Testis (tissue), 3 donors: ENCODE data around the gene RNASEH2B. TPM values are rescaled to one million over a fixed set of nuclear protein-coding genes. Genes with fewer than 3 reads are reported as not detected.

Source experiments
- DNase-seq: peaks from one replicate; pipeline ENCODE4 v3.0.0-alpha.2; 2019
- H3K27ac ChIP-seq, 2 donors: fragments of 200-600 bp; sonication (generic); one replicate each; pipeline ENCODE4 v1.5.1; 2019
- H3K27me3 ChIP-seq: fragments of 200-600 bp; sonication (generic); one replicate; pipeline ENCODE4 v1.5.1; 2019
- H3K36me3 ChIP-seq: fragments of 200-600 bp; sonication (generic); one replicate; pipeline ENCODE4 v1.5.1; 2017; ENCODE audit warnings: low read depth; ENCODE audit errors: missing control alignments
- H3K4me1 ChIP-seq: fragments of 200-600 bp; sonication (generic); one replicate; pipeline ENCODE4 v1.5.1; 2019
- H3K4me3 ChIP-seq, 2 donors: fragments of 200-600 bp; sonication (generic); one replicate each; pipeline ENCODE4 v1.5.1; 2017 to 2019
- H3K9me3 ChIP-seq: fragments of 200-600 bp; sonication (generic); one replicate; pipeline ENCODE4 v1.5.1; 2017
- CTCF ChIP-seq, 3 experiments: fragments of 450-650 bp in 2 of 3; fragments of 200-600 bp in 1 of 3; sonication (generic) in 1 of 3; IDR thresholded peaks; one replicate each; pipeline ENCODE4 v1.5.1; 2016 to 2019; ENCODE audit warnings: antibody characterized with exemption in 3 of 3, mild to moderate bottlenecking in 2 of 3, moderate library complexity in 1 of 3
- POLR2A ChIP-seq: fragments of 450-650 bp; IDR thresholded peaks from one replicate; pipeline ENCODE4 v1.6.1; 2017; ENCODE audit warnings: antibody characterized with exemption, mild to moderate bottlenecking, moderate library complexity
- WGBS, 2 donors: methylation state at CpG; one replicate each; pipeline ENCODE4 v1.1.5; 2018; 5-methylcytosine and 5-hydroxymethylcytosine counted together
- intact Hi-C: fragments of 100-400 bp; cut with DNase I; formaldehyde crosslinking; loops from one replicate; pipeline ENCODE4 v1.15.1; 2023; ENCODE audit warnings: low total_unique reads
- polyA plus RNA-seq: library from polyadenylated mRNA; stranded (reverse); fragments of 350-450 nt; fragmentation: Illumina TruSeq; extraction: RNeasy Lipid Tissue Mini Kit (QIAGEN cat#74804); gene quantifications from one replicate; pipeline ENCODE4 v1.2.3, GENCODE V29; 2014; ENCODE audit warnings: low read depth, low replicate concordance; ENCODE audit not compliant: insufficient read depth
- total RNA-seq, 2 donors: library from RNA; depleted of rRNA; stranded (reverse); fragments of >200 nt; gene quantifications; one replicate each; pipeline ENCODE4 v1.2.3, GENCODE V29; 2016

The RNASEH2B gene
- total and polyA plus RNA-seq, 3 donors from 2014 or later, result 38.2 to 52.3 (median 43.4) TPM

GRCh38 chr13:50871405-50871804 is 38.2 kb upstream of the RNASEH2B start:
- intact Hi-C loops, result no loop called here
- H3K27ac ChIP-seq, result no peak overlapping the region
- TF ChIP-seq CTCF (IDR thresholded peaks at IDR 0.05), result no peak
- TF ChIP-seq POLR2A, result no peak
- no peaks in the 10 kb centered on the region for H3K27me3 ChIP-seq
- DNase-seq, result no peak
- H3K9me3 ChIP-seq, result no peaks in the 10 kb centered on the region
- no peaks in the 10 kb centered on the region for H3K4me1 ChIP-seq
- WGBS, 2 donors, result 86% methylated on average over 1 of the region's 1 CpG
- H3K36me3 ChIP-seq, result no peaks in the 10 kb centered on the region
- no peak overlapping the region for H3K4me3 ChIP-seq

GRCh38 chr13:50873467-50873866 is 36.1 kb upstream of the RNASEH2B start:
- Histone ChIP-seq H3K9me3 (no peaks in the 10 kb centered on the region), H3K27me3 (no peaks in the 10 kb centered on the region)
- intact Hi-C loops, result no loop called here

DNA sequence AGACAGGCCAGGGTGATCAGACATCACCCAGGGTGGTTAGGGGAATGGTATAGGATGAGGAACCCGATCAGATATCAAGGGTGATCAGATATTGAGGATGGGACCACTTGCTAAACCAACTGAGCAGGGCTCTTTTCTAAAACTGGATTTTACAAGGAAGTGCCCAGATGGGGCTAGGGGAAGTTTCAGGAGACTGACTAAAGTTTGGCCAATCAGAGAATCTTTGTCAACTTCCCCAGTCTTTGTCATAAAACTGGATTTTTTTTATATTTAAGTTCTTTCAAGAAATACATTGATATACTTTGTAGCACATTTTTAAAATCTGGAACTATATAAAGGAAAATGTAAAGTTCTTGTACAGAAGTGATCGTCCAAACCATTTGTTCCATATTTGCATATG is 35.6 kb upstream of the RNASEH2B start:
- Histone ChIP-seq H3K27ac (no peak overlapping the region), H3K9me3 (no peaks in the 10 kb centered on the region), H3K4me3 (no peak overlapping the region), H3K4me1 (no peaks in the 10 kb centered on the region), H3K27me3 (no peaks in the 10 kb centered on the region), H3K36me3 (no peaks in the 10 kb centered on the region)
- intact Hi-C loops, result no loop called here
- WGBS, 2 donors, result 93% methylated on average over 2 of the region's 2 CpGs
- DNase-seq, result no peak
- no peak for TF ChIP-seq CTCF (IDR thresholded peaks at IDR 0.05)
- TF ChIP-seq POLR2A, result no peak

More at GRCh38 chr13:50873467-50873866, 36.1 kb upstream of the RNASEH2B start:
- no peaks in the 10 kb centered on the region for H3K36me3 ChIP-seq
- TF ChIP-seq POLR2A (no peak), CTCF (IDR thresholded peaks at IDR 0.05) (no peak)
- no peak overlapping the region for H3K4me3 ChIP-seq
- no peaks in the 10 kb centered on the region for H3K4me1 ChIP-seq
- no peak overlapping the region for H3K27ac ChIP-seq
- no peak for DNase-seq
- 63 to 84% methylated on average over 2 of the region's 2 CpGs for WGBS, 2 donors

DNA sequence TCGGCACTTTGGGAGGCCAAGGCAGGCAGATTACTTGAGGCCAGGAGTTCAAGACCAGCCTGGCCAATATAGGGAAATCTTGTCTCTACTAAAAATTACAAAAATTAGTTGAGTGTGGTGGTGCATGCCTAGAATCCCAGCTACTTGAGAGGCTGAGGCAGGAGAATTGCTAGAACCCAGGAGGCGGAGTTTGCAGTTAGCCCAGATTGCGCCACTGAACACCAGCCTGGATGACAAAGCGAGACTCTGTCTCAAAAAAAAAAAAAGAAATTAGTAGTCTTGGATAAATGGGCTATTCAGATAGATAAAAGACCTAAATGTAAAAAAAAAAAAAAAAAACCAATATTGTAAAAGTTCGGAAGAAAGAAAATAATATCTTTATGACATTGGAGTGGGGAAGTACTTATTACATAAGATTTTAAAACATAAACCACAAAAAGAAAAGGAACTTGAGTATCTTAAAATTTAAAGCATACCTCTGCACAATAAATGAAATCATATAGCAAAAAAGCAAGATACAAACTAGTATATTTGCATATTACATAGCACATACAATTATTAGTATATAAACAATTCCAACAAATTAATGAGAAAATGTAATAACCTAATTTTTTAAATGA is 26.7 kb upstream of the RNASEH2B start:
- H3K4me3 ChIP-seq, result no peak overlapping the region
- H3K27me3 ChIP-seq, result no peaks in the 10 kb centered on the region
- 83 to 93% methylated on average over 5 of the region's 5 CpGs for WGBS, 2 donors
- H3K4me1 ChIP-seq, result no peaks in the 10 kb centered on the region
- H3K27ac ChIP-seq, result no peak overlapping the region
- no peak for DNase-seq
- TF ChIP-seq POLR2A (no peak), CTCF (IDR thresholded peaks at IDR 0.05) (no peak)
- H3K36me3 ChIP-seq, result no peaks in the 10 kb centered on the region
- intact Hi-C loops, result no loop called here
- no peaks in the 10 kb centered on the region for H3K9me3 ChIP-seq

DNA sequence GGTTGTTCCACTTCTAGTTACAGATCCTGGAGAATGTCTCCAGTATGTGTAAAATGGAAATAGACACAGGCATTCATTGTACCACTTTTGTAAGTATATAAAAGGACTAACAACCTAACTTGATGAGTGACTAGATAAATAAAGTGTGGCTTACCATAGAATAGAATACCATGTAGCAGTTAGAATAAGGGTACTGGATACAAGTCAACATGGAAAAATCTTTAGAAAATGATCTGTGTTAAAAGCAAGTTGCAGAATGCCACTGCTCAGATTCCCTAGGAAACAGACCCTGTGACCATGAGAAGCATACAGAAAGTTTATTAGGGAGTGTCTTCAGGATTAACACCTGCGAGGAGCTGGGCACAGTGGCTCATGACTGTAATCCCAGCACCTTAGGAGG is 25.9 kb upstream of the RNASEH2B start:
- intact Hi-C loops, result no loop called here
- H3K27me3 ChIP-seq, result no peaks in the 10 kb centered on the region
- TF ChIP-seq POLR2A, result no peak
- TF ChIP-seq CTCF (IDR thresholded peaks at IDR 0.05), result no peak
- WGBS, 2 donors, result 76 to 100% methylated on average over 1 of the region's 1 CpG
- H3K9me3 ChIP-seq, result no peaks in the 10 kb centered on the region
- H3K4me1 ChIP-seq, result no peaks in the 10 kb centered on the region
- H3K4me3 ChIP-seq, result no peak overlapping the region
- H3K27ac ChIP-seq, result no peak overlapping the region
- H3K36me3 ChIP-seq, result no peaks in the 10 kb centered on the region
- no peak for DNase-seq
